ENCODE measurements around the gene STX5.
A peak's percentile ranks its signal among the peaks of the same experiment; 100 is the strongest.
"Not testable (repeated sequence)": the region's sequence is repeated elsewhere in the genome, so short reads cannot be mapped to it uniquely, and the experiment has no call there.

Gene STX5

DNA sequence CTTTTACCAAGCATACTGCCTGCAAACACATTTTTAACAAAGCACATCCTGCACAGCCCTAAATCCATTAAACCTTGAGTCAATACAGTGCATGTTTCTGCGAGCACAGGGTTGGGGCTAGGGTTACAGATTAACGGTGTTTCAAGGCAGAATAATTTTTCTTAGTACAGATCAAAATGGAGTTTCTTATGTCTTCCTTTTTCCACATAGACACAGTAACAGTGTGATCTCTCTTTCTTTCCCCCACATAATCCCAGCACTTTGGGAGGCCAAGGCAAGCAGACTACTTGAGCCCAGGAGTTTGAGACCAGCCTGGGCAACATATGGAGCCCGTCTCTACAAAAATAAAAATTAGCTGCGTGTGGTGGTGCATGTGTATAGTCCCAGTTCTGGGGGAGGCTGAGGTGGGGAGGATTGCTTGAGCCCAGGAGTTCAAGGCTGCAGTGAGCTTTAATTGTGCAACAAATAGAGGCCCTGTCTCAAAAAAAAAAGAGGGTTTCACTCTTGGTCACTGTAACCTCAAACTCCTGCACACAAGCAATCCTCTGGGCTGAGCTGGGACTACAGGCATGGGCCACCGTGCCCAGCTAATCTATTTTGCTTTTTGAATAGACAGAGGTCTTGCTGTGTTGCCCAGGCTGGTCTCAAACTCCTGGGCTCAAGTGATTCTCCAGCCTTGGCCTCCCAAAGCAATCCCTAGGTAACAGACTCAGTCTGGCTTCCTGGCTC lies 29.1 kb upstream of the STX5 start:
- no peaks in the 10 kb centered on the region for H3K9me3 Mint-ChIP-seq
- no peak for ATAC-seq (replicated peaks; ENCODE audit: extremely low read depth, poor library complexity, severe bottlenecking)
- H3K4me3 Mint-ChIP-seq, result no peak overlapping the region
- no peak for DNase-seq (ENCODE audit: low spot score in 2 of 2)
- H3K27ac Mint-ChIP-seq (ENCODE audit: low read depth), result no peak overlapping the region
- no peaks in the 10 kb centered on the region for H3K27me3 Mint-ChIP-seq
- H3K36me3 Mint-ChIP-seq (ENCODE audit: insufficient read depth), result peaks cover 8% of the 10 kb centered on the region
- H3K4me1 Mint-ChIP-seq, result peaks cover 13% of the 10 kb centered on the region

DNA sequence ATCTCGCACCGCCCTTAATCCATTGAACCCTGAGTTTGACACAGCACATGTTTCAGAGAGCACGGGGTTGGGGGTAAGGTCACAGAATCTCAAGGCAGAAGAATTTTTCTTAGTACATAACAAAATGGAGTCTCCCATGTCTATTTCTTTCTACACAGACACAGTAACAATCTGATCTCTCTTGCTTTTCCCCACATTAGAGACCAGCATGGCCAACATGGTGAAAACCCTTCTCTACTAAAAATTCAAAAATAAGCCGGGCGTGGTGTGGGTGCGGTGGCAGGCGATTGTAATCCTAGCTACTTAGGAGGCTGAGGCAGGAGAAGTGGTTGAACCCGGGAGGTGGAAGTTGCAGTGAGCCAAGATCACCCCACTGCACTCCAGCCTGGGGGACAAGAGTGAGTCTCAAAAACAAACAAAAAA lies 27.4 kb upstream of the STX5 start:
- H3K27ac Mint-ChIP-seq (ENCODE audit: low read depth); ATAC-seq (replicated peaks; ENCODE audit: extremely low read depth, poor library complexity, severe bottlenecking): not testable (repeated sequence)

DNA sequence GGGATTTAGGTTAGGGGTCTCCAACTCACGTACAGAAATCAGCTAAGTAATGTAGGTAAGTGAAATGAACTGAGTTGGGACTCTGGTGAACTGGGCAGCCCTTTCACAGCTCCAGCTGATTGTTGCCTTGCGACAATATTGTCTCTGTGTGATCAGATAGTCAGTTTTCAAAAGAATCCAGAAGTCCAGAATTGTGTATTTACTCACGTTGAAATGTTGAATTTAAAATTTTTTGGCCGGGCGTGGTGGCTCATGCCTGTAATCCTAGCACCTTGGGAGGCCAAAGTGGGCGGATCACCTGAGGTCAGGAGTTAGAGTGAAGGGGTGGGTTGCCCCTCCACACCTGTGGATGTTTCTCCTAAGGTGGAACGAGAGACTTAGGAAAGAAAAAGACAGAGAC lies 26.4 kb upstream of the STX5 start:
- Mint-ChIP-seq H3K27ac (ENCODE audit: low read depth) (no peak overlapping the region), H3K36me3 (ENCODE audit: insufficient read depth) (peaks cover 34% of the 10 kb centered on the region), H3K4me1 (peaks cover 41% of the 10 kb centered on the region), H3K4me3 (no peak overlapping the region), H3K9me3 (no peaks in the 10 kb centered on the region), H3K27me3 (no peaks in the 10 kb centered on the region)
- ATAC-seq (replicated peaks; ENCODE audit: extremely low read depth, poor library complexity, severe bottlenecking) (no peak), DNase-seq (ENCODE audit: low spot score in 2 of 2) (no peak)

More for the DNA sequence above, 27.4 kb upstream of the STX5 start:
- Mint-ChIP-seq H3K36me3 (ENCODE audit: insufficient read depth) (peaks cover 23% of the 10 kb centered on the region), H3K4me1 (peaks cover 30% of the 10 kb centered on the region)
- H3K4me3 Mint-ChIP-seq; H3K27me3 Mint-ChIP-seq; DNase-seq (ENCODE audit: low spot score in 2 of 2); H3K9me3 Mint-ChIP-seq: not testable (repeated sequence)

DNA sequence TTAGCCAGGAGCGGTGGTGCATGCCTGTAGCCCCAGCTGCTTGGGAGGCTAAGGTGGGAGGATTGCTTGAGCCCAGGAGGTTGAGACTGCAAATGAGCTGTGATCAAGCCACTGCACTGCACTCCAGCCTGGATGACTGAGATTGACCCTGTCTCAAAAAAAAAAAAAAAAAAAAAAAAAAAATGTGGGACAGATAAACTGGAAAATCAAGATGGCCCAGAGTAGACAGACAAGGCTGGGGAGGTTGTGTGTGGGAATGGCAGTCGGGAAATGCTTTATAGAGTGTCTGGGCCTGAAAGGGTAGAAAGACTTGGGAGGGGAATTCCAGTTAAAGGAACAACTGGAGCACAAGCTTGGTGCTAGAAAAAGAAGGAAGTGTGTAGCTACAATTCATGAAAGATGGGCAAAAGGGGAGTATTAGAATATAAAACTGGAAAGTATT lies 25.7 kb upstream of the STX5 start:
- Mint-ChIP-seq H3K9me3 (no peaks in the 10 kb centered on the region), H3K27ac (ENCODE audit: low read depth) (no peak overlapping the region), H3K4me3 (peak overlapping the region; percentile 96), H3K36me3 (ENCODE audit: insufficient read depth) (peaks cover 39% of the 10 kb centered on the region), H3K4me1 (peaks cover 43% of the 10 kb centered on the region), H3K27me3 (no peaks in the 10 kb centered on the region)
- DNase-seq (ENCODE audit: low spot score in 2 of 2) (no peak), ATAC-seq (replicated peaks; ENCODE audit: extremely low read depth, poor library complexity, severe bottlenecking) (no peak)

DNA sequence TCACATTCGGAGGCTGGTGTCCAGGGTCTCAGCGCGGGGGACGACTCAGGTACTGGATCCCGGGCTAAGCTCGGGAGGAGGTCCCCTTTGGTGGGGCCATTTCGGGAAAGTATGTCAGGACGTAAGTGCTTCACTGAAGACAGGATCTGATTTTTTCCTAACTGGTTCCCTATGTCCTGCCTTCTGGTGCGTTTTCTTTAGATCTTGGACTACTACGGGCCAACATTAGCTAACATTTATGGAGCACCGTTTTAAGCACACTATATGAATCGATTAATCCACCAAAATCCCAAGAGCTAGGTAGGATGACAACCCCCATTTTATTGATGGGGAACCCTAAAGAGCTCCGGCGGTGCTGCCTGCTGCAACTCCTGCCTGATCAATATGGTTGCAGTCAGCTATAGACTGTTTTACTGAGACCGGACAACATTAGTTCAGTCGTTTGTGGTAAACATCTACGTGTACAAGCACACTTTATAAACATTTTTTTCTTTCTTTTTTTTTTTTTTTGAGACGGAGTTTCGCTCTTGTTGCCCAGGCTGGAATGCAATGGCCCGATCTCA lies 24.6 kb upstream of the STX5 start:
- peaks cover 48% of the 10 kb centered on the region for H3K4me1 Mint-ChIP-seq
- peak overlapping the region; percentile 96 for H3K4me3 Mint-ChIP-seq
- no peak for ATAC-seq (replicated peaks; ENCODE audit: extremely low read depth, poor library complexity, severe bottlenecking)
- H3K9me3 Mint-ChIP-seq, result no peaks in the 10 kb centered on the region
- H3K27me3 Mint-ChIP-seq, result no peaks in the 10 kb centered on the region
- no peak for DNase-seq (ENCODE audit: low spot score in 2 of 2)
- peak overlapping the region; percentile 98 for H3K27ac Mint-ChIP-seq (ENCODE audit: low read depth)
- H3K36me3 Mint-ChIP-seq (ENCODE audit: insufficient read depth), result peaks cover 47% of the 10 kb centered on the region

DNA sequence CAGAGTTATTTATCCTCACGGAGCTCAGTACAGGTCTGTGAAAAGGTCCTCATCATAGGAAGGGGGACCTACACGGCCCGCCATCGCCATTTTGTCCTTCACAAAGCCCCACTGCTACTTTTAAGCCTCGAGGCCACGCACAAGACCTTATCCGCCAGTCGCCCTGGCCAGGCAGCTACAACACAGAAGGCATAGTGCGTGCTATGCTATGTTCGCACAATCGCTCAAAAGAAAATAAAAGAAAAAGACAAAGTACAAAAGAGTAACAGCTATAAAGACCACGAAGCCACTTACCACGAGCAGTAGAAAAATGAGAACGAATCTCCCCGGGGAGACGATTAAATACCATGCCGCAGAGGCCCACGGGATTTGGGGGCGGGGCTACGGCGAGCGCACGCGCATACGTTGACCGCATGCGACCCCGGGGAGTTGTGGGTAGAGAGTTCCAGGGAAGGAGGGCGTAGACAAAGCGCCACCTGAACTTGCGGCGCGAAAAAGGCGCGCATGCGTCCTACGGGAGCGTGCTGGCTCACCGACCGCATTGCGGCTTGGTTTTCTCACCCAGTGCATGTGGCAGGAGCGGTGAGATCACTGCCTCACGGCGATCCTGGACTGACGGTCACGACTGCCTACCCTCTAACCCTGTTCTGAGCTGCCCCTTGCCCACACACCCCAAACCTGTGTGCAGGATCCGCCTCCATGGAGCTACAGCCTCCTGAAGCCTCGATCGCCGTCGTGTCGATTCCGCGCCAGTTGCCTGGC lies 23.9 kb upstream of the STX5 start:
- Mint-ChIP-seq H3K36me3 (ENCODE audit: insufficient read depth) (peaks cover 51% of the 10 kb centered on the region), H3K27ac (ENCODE audit: low read depth) (peak overlapping the region; percentile 98), H3K27me3 (no peaks in the 10 kb centered on the region), H3K4me3 (peak overlapping the region; percentile 96), H3K4me1 (peaks cover 48% of the 10 kb centered on the region), H3K9me3 (no peaks in the 10 kb centered on the region)
- ATAC-seq (replicated peaks; ENCODE audit: extremely low read depth, poor library complexity, severe bottlenecking) (peak; percentile 89), DNase-seq (ENCODE audit: low spot score in 2 of 2) (peak; percentile 98 to 99)

DNA sequence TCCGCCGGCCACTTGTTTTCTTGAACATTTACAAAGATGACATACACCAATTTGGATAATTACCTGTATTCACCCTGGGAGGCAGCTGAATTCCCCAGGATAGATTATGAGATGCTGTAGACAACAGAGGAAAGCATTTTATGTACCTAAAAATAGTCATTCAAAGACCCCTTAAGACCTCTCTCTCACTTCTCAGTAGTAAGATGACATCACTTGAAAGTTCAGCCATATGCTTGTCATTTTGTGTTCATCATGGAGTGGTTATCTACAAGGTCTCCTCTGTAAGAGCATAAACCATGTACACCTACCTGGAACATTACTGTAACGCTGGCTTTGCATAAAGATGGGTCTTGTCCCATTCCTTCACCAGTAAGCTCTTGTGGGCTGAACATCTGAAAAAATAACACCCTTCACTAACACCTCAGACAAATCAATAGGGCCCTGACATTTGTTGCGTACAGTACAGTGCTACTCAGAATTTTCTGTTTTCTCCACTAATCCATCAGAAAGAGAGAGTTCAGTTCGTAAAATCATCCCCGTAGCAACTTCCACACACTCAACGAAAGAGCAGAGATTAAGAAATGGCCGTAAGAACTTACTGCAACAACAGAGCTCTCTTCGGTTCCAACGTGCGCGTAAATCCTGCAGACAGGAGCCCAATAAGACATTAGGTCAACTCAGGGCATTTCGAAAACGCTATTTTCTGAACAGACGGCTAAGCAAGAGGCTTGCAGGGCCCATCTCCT lies 23.1 kb upstream of the STX5 start:
- Mint-ChIP-seq H3K9me3 (no peaks in the 10 kb centered on the region), H3K36me3 (ENCODE audit: insufficient read depth) (peaks cover 52% of the 10 kb centered on the region), H3K4me1 (peaks cover 48% of the 10 kb centered on the region), H3K27me3 (no peaks in the 10 kb centered on the region), H3K4me3 (peak overlapping the region; percentile 96), H3K27ac (ENCODE audit: low read depth) (peak overlapping the region; percentile 98)
- DNase-seq (ENCODE audit: low spot score in 2 of 2) (no peak), ATAC-seq (replicated peaks; ENCODE audit: extremely low read depth, poor library complexity, severe bottlenecking) (peak; percentile 1)

DNA sequence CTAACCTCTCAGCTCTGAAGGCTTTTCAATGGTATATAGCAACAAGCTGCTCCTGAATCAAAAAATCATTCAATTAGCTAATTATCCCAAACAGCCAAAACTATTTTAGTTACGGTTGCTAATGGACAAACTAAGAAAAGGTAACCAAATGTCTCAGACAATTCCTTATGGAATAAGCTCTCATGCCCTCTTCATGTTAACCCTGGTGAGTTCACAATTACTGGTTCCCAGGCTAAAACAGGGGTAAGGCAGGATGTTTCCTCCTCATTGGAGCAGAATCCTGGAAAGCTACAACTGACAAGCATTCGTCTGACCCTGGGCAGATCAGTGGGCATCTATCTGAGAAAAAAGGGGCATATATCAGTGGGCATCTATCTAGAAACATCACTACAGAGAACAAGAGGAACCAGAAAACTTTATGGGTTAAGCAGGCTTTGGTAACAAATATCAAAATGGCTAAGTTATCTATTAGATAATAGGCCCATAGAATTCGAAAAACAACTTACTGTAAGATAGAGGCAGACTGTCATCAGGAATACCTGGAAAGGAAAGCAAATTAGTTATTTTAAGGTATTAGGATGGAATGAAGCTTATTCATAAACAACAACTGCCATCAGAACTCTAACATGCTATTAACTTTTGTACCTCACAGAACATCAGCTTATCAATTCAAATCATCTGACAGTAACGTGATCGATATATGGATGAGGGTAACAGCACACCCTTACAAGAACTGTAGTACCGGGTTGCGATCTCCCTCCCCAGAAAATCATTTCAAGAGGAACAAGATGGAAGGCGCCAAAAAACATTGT lies 22.4 kb upstream of the STX5 start:
- peak overlapping the region; percentile 96 for H3K4me3 Mint-ChIP-seq
- no peaks in the 10 kb centered on the region for H3K27me3 Mint-ChIP-seq
- H3K36me3 Mint-ChIP-seq (ENCODE audit: insufficient read depth), result peaks cover 52% of the 10 kb centered on the region
- peak overlapping the region; percentile 98 for H3K27ac Mint-ChIP-seq (ENCODE audit: low read depth)
- ATAC-seq (replicated peaks; ENCODE audit: extremely low read depth, poor library complexity, severe bottlenecking), result no peak
- DNase-seq (ENCODE audit: low spot score in 2 of 2), result no peak
- peaks cover 48% of the 10 kb centered on the region for H3K4me1 Mint-ChIP-seq
- H3K9me3 Mint-ChIP-seq, result no peaks in the 10 kb centered on the region

GRCh38 chr11:62853279-62853965 lies 21.6 kb upstream of the STX5 start:
- DNase-seq (ENCODE audit: low spot score in 2 of 2) (peak in 1 of 2 donors; percentile 23), ATAC-seq (replicated peaks; ENCODE audit: extremely low read depth, poor library complexity, severe bottlenecking) (peak; percentile 38)
- Mint-ChIP-seq H3K27me3 (no peaks in the 10 kb centered on the region), H3K36me3 (ENCODE audit: insufficient read depth) (peaks cover 52% of the 10 kb centered on the region), H3K4me3 (peak overlapping the region; percentile 96), H3K4me1 (peaks cover 48% of the 10 kb centered on the region), H3K9me3 (no peaks in the 10 kb centered on the region), H3K27ac (ENCODE audit: low read depth) (peak overlapping the region; percentile 49)

DNA sequence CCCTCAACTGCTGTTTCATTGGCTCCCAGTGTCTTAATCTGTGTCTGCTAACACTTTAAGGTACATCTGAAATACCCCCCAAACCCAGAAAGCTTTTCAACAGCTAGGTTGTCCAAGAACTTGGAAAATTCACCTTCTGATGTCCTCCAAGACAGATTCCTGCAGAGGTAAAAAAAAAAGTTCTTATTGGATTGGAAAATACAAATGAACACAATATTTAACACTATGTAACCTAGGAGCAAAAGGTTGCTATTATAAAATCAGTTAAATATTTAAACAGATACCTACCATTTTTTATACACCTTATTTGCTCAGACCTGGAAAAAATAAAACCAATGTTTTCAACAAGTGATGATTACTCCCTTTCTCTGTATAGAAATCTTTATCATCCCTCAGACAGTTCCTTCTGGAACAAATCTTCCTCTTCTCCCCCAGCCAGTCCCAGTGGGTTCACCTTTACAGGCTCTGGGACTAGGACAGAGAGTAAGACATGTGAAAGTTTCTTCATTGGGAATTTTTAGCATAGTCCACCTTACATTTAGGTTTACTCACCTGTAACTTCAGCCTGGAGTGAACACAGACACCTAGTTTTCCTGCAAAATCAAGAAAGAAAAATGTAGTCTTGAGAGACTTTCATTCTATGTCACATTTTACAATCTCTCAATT lies 20.8 kb upstream of the STX5 start:
- peaks cover 48% of the 10 kb centered on the region for H3K4me1 Mint-ChIP-seq

More for the DNA sequence above, 20.8 kb upstream of the STX5 start:
- DNase-seq (ENCODE audit: low spot score in 2 of 2) (no peak), ATAC-seq (replicated peaks; ENCODE audit: extremely low read depth, poor library complexity, severe bottlenecking) (no peak)
- H3K27ac Mint-ChIP-seq (ENCODE audit: low read depth), result peak overlapping the region; percentile 49
- no peaks in the 10 kb centered on the region for H3K9me3 Mint-ChIP-seq
- no peaks in the 10 kb centered on the region for H3K27me3 Mint-ChIP-seq
- H3K36me3 Mint-ChIP-seq (ENCODE audit: insufficient read depth), result peaks cover 52% of the 10 kb centered on the region
- H3K4me3 Mint-ChIP-seq, result peak overlapping the region; percentile 96

Data from central memory CD8-positive, alpha-beta T cell (primary cell).